Right kidney (tissue), 1 donor: Measurements from ENCODE around the gene C6orf132.
"Not testable (repeated sequence)": the region's sequence is repeated elsewhere in the genome, so short reads cannot be mapped to it uniquely, and the experiment has no call there.

Source experiments
- DNase-seq: peaks from one replicate; pipeline ENCODE4 v3.0.0-alpha.2; 2016

Gene C6orf132

GRCh38 chr6:42159431-42160024 is 17.1 kb upstream of the C6orf132 start:
- no peak for DNase-seq

- DNase-seq: no peak
Observed at GRCh38 chr6:42158631-42159030, 16.2 kb upstream of the C6orf132 start.

DNA sequence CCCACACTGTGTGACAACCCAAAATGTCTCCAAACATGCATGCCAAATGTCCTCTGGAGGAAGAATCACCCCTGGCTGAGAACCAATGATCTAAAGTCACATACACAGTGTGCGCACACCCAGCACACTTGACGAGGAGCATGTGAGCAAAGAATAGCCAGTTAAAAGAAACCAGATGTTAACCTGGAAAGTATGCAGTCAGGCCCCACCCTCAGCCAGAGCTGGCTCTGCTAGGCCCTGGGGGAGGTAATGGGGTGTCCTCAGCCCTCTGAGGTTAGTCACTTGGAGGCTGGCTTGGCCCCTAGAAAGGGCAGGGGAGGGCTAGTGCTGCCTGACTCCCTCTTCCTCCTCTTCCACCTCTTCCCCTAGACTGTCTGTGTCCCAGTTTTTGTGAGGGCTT is 15.6 kb upstream of the C6orf132 start:
- no peak for DNase-seq

DNA sequence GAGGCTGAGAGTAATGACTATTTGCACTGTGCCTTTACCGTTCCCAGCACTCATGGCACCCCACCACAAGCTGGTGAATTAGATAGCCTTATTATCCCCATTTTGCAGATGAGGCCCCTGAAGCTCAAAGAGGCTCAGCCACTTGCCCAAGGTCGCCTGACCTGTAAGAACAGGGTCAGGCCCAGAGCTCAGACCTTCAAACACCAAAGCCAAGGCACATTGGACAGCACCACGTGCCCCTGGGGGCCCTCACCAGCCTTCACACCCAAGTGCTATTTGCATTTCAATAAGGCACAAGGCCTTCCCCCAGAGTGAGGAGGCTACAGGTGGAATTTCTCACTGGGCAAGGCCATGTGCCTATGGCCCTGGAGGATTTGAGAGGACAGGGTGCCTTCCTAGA is 14.2 kb upstream of the C6orf132 start:
- DNase-seq: no peak

GRCh38 chr6:42155293-42155692 is 12.9 kb upstream of the C6orf132 start:
- no peak for DNase-seq

- DNase-seq: no peak
Observed at GRCh38 chr6:42154461-42155209, 12.2 kb upstream of the C6orf132 start.

GRCh38 chr6:42153921-42154320 is 11.5 kb upstream of the C6orf132 start:
- DNase-seq: no peak

GRCh38 chr6:42152528-42153213 is 10.3 kb upstream of the C6orf132 start:
- DNase-seq: not testable (repeated sequence)

DNA sequence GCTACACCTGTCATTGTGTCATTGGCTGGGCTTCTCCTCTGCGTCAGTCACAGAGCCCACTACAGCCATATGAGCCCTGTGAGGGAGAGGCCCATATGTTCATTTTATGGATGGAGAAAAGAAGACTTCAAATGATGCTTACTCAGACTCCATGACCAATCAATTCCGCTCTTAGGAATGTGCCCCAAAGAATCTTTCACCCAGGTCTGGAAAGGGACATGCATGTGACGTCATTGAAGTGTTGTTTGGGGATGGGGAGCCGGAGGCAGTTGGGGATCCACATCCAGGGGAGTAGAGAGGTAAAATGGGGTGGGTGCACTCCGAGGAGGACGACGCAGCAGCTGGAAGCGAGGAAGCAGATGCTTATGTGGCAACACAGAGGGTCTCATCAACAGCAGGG is 9.6 kb upstream of the C6orf132 start:
- no peak for DNase-seq

GRCh38 chr6:42150254-42150653 is 7.8 kb upstream of the C6orf132 start:
- DNase-seq: no peak

- DNase-seq: no peak
Observed at GRCh38 chr6:42148058-42148457, 5.6 kb upstream of the C6orf132 start.

DNA sequence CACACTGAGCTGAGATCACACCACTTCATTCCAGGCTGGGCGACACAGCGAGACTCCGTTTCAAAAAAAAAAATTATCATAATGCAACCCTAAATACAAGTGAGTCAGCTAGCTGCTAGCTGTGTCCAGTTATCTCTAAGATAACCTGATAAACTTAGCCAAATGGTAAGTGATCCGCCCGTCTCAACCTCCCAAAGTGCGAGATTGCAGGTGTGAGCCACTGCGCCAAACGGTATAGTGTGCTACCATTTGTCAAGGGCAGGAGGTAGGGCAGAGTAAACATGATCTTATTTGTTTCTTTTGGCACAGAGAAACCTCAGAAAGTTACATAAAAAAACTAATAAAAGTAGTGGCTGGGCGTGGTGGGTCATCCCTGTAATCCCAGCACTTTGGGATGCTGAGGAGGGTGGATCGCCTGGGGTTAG is 4.7 kb upstream of the C6orf132 start:
- no peak for DNase-seq

DNA sequence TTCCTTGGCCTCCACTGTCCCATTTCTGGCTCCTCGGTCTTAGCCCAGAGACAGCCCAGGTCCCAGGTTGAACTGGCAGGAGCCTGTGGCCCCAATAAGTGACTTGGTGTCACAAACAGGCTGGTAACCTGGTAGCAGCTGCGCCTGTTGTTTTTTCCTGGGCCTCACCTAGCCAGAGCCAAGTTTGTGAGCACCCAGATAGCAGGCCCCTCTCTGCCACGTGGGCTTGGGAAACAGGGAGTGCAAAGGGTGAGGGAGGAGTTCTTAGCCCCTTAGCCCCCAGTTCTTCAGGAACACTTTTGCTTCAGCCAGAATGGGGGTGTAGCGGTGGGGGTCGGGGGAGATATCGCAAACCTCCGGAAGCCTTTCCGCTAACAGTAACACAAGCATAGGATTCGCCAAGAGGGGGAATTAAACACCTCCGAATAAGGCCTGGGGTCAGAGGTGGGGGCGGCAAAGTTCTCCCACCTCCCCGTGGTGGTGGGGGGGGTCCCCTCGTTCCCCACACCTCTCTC is 760 bp downstream of the C6orf132 start:
- peak; percentile 60 for DNase-seq

- no peak for DNase-seq
Observed at GRCh38 chr6:42140756-42141602, 1.4 kb downstream of the C6orf132 start.

DNA sequence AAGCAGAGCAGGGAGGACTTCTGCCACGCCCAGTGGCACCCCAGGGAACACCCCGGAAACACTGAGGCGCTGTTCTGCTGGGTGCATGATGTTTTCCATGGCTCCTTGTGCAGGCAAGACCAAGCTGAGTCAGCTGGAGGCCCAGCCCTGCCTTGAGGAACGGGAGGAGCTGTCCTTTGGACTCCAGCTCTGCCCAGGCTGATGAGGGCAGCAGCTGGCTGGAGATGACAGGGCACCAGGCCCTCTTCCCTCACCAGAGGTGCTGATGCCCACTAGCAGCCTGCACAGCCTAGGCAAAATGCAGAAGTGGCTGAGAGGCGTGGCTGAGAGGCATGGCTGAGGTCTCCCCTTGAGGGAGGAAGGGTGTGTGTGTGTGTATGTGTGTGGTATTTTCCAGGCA is 2.4 kb downstream of the C6orf132 start:
- no peak for DNase-seq

GRCh38 chr6:42138630-42139619 is 3.5 kb downstream of the C6orf132 start:
- no peak for DNase-seq

GRCh38 chr6:42138190-42138589 is 4.2 kb downstream of the C6orf132 start:
- DNase-seq: no peak

- DNase-seq: no peak
Observed at GRCh38 chr6:42137194-42137753, 5.1 kb downstream of the C6orf132 start.

- peak; percentile 51 for DNase-seq
Observed at GRCh38 chr6:42136508-42137193, 5.8 kb downstream of the C6orf132 start.

DNA sequence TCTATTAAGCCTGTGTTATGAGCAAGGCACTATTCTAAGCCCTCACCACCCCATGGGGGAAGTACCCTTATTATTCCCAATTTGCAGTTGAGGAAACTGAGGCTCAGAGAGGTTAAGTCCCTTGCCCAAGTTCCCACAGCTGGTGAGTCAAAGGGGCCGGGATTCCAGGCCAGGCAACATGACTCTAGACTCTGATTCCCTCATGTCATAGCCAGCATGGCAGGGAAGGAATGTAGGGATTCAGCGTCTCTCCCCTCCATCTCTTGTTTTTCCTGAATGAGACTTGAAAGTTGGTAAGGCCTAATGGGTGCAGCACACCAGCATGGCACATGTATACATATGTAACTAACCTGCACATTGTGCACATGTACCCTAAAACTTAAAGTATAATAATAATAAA is 6.7 kb downstream of the C6orf132 start:
- no peak for DNase-seq
